Lung (tissue), 12 donors: Measurements from ENCODE around the gene RRP15. TPM values are rescaled to one million over a fixed set of nuclear protein-coding genes. Genes with fewer than 3 reads are reported as not detected.

Experiments
- ATAC-seq: fragments of 200-7000 bp; cut with Tn5 transposase; one replicate; pipeline ENCODE4 v1.9.1; 2020; ENCODE audit warnings: moderate number of reproducible peaks; ENCODE audit not compliant: insufficient read depth, low FRiP score
- DNase-seq, 3 donors: peaks; one replicate each; pipeline ENCODE4 v3.0.0-alpha.2; 2013 to 2017
- H3K27ac ChIP-seq, 2 donors: one replicate each; pipeline ENCODE4 v1.5.1; 2013; ENCODE audit warnings: mild to moderate bottlenecking in 2 of 2, moderate library complexity in 2 of 2, control low read depth in 1 of 2, inconsistent platforms in 1 of 2, low read depth in 1 of 2, low read length in 1 of 2
- H3K27me3 ChIP-seq, 3 donors: one replicate each; pipeline ENCODE4 v1.5.1; 2013; ENCODE audit warnings: low read length in 2 of 3; ENCODE audit not compliant: control insufficient read depth in 3 of 3, insufficient read depth in 3 of 3
- H3K36me3 ChIP-seq, 4 donors: one replicate each; pipeline ENCODE4 v1.5.1; 2013; ENCODE audit warnings: low read length in 4 of 4, mild to moderate bottlenecking in 1 of 4, moderate library complexity in 1 of 4; ENCODE audit not compliant: control insufficient read depth in 4 of 4, insufficient read depth in 4 of 4
- H3K4me1 ChIP-seq, 5 donors: one replicate each; pipeline ENCODE4 v1.5.1; 2013; ENCODE audit warnings: low read length in 5 of 5, mild to moderate bottlenecking in 2 of 5, moderate library complexity in 1 of 5; ENCODE audit not compliant: control insufficient read depth in 5 of 5, insufficient read depth in 5 of 5
- H3K4me3 ChIP-seq: one replicate; pipeline ENCODE4 v1.5.1; 2013; ENCODE audit warnings: mild to moderate bottlenecking, control low read depth, moderate library complexity
- H3K9ac ChIP-seq, 2 donors: one replicate each; pipeline ENCODE4 v1.5.1; 2013; ENCODE audit warnings: low read length in 2 of 2, control low read depth in 1 of 2; ENCODE audit not compliant: insufficient read depth in 1 of 2
- H3K9me3 ChIP-seq, 4 donors: one replicate each; pipeline ENCODE4 v1.5.1; 2013; ENCODE audit warnings: low read length in 3 of 4, mild to moderate bottlenecking in 1 of 4, moderate library complexity in 1 of 4; ENCODE audit not compliant: control insufficient read depth in 4 of 4, insufficient read depth in 3 of 4
- CTCF ChIP-seq: IDR thresholded peaks from 2 replicates; pipeline ENCODE4 v1.5.1; 2012; ENCODE audit warnings: mild to moderate bottlenecking; ENCODE audit errors: control extremely low read depth, extremely low read depth
- WGBS, 2 donors: extraction: QIAGEN DNeasy Blood & Tissue Kit; methylation state at CpG; one replicate each; pipeline ENCODE4 v1.1.7; 2013; 5-methylcytosine and 5-hydroxymethylcytosine counted together
- polyA plus RNA-seq, 2 donors: library from polyadenylated mRNA; stranded (reverse); fragments of 200-250 nt; gene quantifications; one replicate each; pipeline ENCODE4 v1.2.1, GENCODE V29; 2013
- total RNA-seq, 2 donors: library from RNA; depleted of rRNA in 1 of 2; stranded (reverse); fragments of >200 nt in 1 of 2; gene quantifications; one replicate each; pipeline ENCODE4 v1.2.1, GENCODE V29; 2014 to 2021
- donor health status: control.
- donor health status: control.
- donor health status: Bipolar disorder and iron deficiency.
- donor health status: healthy.
- donor health status: DM: yes; HTN: yes; CAD: no.

The RRP15 gene
- total and polyA plus RNA-seq, 4 donors = 3.5 to 17.1 (median 8.2) TPM

- Histone ChIP-seq H3K4me3 (no peak overlapping the region), H3K27me3 (no peaks in the 10 kb centered on the region), H3K4me1 (peaks cover 0 to 8% (median 1%) of the 10 kb centered on the region in 5 donors), H3K9ac (no peak overlapping the region), H3K27ac (no peak overlapping the region), H3K9me3 (no peaks in the 10 kb centered on the region), H3K36me3 (peaks cover 0 to 5% (median 1%) of the 10 kb centered on the region in 4 donors)
- no peak for TF ChIP-seq CTCF
- no peak for ATAC-seq
- DNase-seq = no peak
- WGBS, 2 donors = 89 to 94% methylated on average over 3 of the region's 3 CpGs
Measured at GRCh38 chr1:218294546-218294945, 9.5 kb downstream of the RRP15 start.

- peaks cover 0 to 5% (median 1%) of the 10 kb centered on the region in 4 donors for H3K36me3 ChIP-seq
- H3K4me3 ChIP-seq = no peak overlapping the region
- H3K9me3 ChIP-seq = no peaks in the 10 kb centered on the region
- WGBS, 2 donors = 89 to 97% methylated on average over 2 of the region's 2 CpGs
- no peak for DNase-seq
- no peak for TF ChIP-seq CTCF
- no peak overlapping the region for H3K27ac ChIP-seq
- H3K9ac ChIP-seq = no peak overlapping the region
- no peak for ATAC-seq
- H3K4me1 ChIP-seq = peaks cover 0 to 8% (median 1%) of the 10 kb centered on the region in 5 donors
- no peaks in the 10 kb centered on the region for H3K27me3 ChIP-seq
Measured at GRCh38 chr1:218296162-218296561, 11.1 kb downstream of the RRP15 start.

GRCh38 chr1:218297461-218297860 is 12.4 kb downstream of the RRP15 start:
- WGBS, 2 donors = 67 to 85% methylated on average over 2 of the region's 2 CpGs

More at GRCh38 chr1:218297461-218297860, 12.4 kb downstream of the RRP15 start:
- no peak overlapping the region for H3K9ac ChIP-seq
- peaks cover 0 to 10% (median 4%) of the 10 kb centered on the region in 5 donors for H3K4me1 ChIP-seq
- no peak for ATAC-seq
- peaks cover 0 to 5% (median 2%) of the 10 kb centered on the region in 4 donors for H3K36me3 ChIP-seq
- no peak for TF ChIP-seq CTCF
- DNase-seq = peak in 2 of 3 donors; percentile 33 to 64
- H3K27ac ChIP-seq = no peak overlapping the region
- peaks cover 0 to 2% (median 0%) of the 10 kb centered on the region in 4 donors for H3K9me3 ChIP-seq
- H3K27me3 ChIP-seq = no peaks in the 10 kb centered on the region
- H3K4me3 ChIP-seq = no peak overlapping the region
